HEK293 (cell line): Measurements from ENCODE around the gene RHEX.

Experiments
- CTCF ChIA-PET: fragments of 350-600 bp; formaldehyde crosslinking; extraction: SDS; loops from one replicate; lab custom pipeline; 2021; ENCODE audit warnings: antibody characterized with exemption; lab: Yijun Ruan, JAX
- POLR2A ChIA-PET: fragments of 300-600 bp; formaldehyde crosslinking; extraction: SDS; loops from one replicate; lab custom pipeline; 2020; ENCODE audit warnings: antibody characterized with exemption, inconsistent platforms; lab: Yijun Ruan, JAX
- H3K27ac ChIP-seq: fragments of 200-500 bp; sonication (Bioruptor generic); 2 replicates; pipeline ENCODE4 v1.5.1; 2014; ENCODE audit warnings: low read depth, low read length, control low read depth, inconsistent platforms; ENCODE audit errors: extremely low read depth
- H3K36me3 ChIP-seq, 2 experiments: fragments of 200-500 bp in 1 of 2; sonication (Bioruptor generic) in 1 of 2; 1 replicate in 1 of 2; 2 replicates in 1 of 2; pipeline ENCODE4 v1.5.1; 2014 to 2017; ENCODE audit warnings: inconsistent platforms in 2 of 2, low read length in 2 of 2; ENCODE audit not compliant: control insufficient read depth in 2 of 2, insufficient read depth in 1 of 2
- H3K4me1 ChIP-seq: fragments of 200-500 bp; sonication (Bioruptor generic); 2 replicates; pipeline ENCODE4 v1.5.1; 2014; ENCODE audit warnings: mild to moderate bottlenecking, low read length, inconsistent platforms; ENCODE audit not compliant: control insufficient read depth, insufficient read depth
- H3K4me3 ChIP-seq: 2 replicates; pipeline ENCODE4 v1.5.1; 2011; ENCODE audit warnings: low read depth, mild to moderate bottlenecking, control low read depth, low read length, moderate library complexity
- H3K9me3 ChIP-seq: fragments of 200-500 bp; sonication (Bioruptor generic); 2 replicates; pipeline ENCODE4 v1.5.1; 2014; ENCODE audit warnings: low read depth, low read length, inconsistent platforms; ENCODE audit not compliant: control insufficient read depth, insufficient read depth
- AEBP2 ChIP-seq: fragments of 450-650 bp; formaldehyde crosslinking; IDR thresholded peaks from 2 replicates; pipeline ENCODE4 v1.5.1; 2016; ENCODE audit warnings: missing biosample characterization, missing genetic modification characterization, borderline replicate concordance
- BCL11B ChIP-seq: fragments of 450-650 bp; formaldehyde crosslinking; IDR thresholded peaks from 2 replicates; pipeline ENCODE4 v1.5.1; 2016; ENCODE audit warnings: low read depth, missing biosample characterization, missing genetic modification characterization
- KLF1 ChIP-seq: fragments of 450-650 bp; formaldehyde crosslinking; IDR thresholded peaks from 2 replicates; pipeline ENCODE4 v1.5.1; 2016; ENCODE audit warnings: missing biosample characterization, missing genetic modification characterization
- PRDM1 ChIP-seq: fragments of 450-650 bp; formaldehyde crosslinking; IDR thresholded peaks from 2 replicates; pipeline ENCODE4; 2016; ENCODE audit warnings: missing biosample characterization, missing genetic modification characterization
- RBAK ChIP-seq: fragments of 450-650 bp; formaldehyde crosslinking; IDR thresholded peaks from 2 replicates; pipeline ENCODE4 v1.5.1; 2016; ENCODE audit warnings: missing biosample characterization, missing genetic modification characterization
- SCRT2 ChIP-seq: fragments of 450-650 bp; formaldehyde crosslinking; IDR thresholded peaks from 2 replicates; pipeline ENCODE4 v1.5.1; 2016; ENCODE audit warnings: missing biosample characterization, missing genetic modification characterization
- SETDB1 ChIP-seq: IDR thresholded peaks from one replicate; pipeline ENCODE4 v1.6.1; 2017; ENCODE audit warnings: mild to moderate bottlenecking, low read length, moderate library complexity, mixed read lengths; ENCODE audit not compliant: insufficient read length
- ZBTB21 ChIP-seq: fragments of 450-650 bp; formaldehyde crosslinking; IDR thresholded peaks from 2 replicates; pipeline ENCODE4 v1.5.1; 2017; ENCODE audit warnings: missing biosample characterization, missing genetic modification characterization
- ZBTB48 ChIP-seq: fragments of 450-650 bp; formaldehyde crosslinking; IDR thresholded peaks from 2 replicates; pipeline ENCODE4 v1.5.1; 2016; ENCODE audit warnings: missing biosample characterization, missing genetic modification characterization
- ZEB2 ChIP-seq: fragments of 450-650 bp; formaldehyde crosslinking; IDR thresholded peaks from 2 replicates; pipeline ENCODE4 v1.5.1; 2016; ENCODE audit warnings: missing biosample characterization, missing genetic modification characterization
- ZFHX2 ChIP-seq: fragments of 450-650 bp; formaldehyde crosslinking; conservative IDR thresholded peaks from 2 replicates; pipeline ENCODE4 v1.5.1; 2016; ENCODE audit warnings: missing biosample characterization, missing genetic modification characterization
- ZFP37 ChIP-seq: fragments of 450-650 bp; formaldehyde crosslinking; IDR thresholded peaks from 2 replicates; pipeline ENCODE4 v1.5.1; 2016; ENCODE audit warnings: missing biosample characterization, missing genetic modification characterization
- ZNF184 ChIP-seq: fragments of 450-650 bp; IDR thresholded peaks from 2 replicates; pipeline ENCODE4 v1.5.1; 2018; ENCODE audit warnings: missing biosample characterization, mild to moderate bottlenecking, missing genetic modification characterization
- ZNF211 ChIP-seq: fragments of 450-650 bp; formaldehyde crosslinking; IDR thresholded peaks from 2 replicates; pipeline ENCODE4 v1.5.1; 2016; ENCODE audit warnings: low read depth, missing biosample characterization, missing genetic modification characterization
- ZNF26 ChIP-seq: fragments of 450-650 bp; formaldehyde crosslinking; IDR thresholded peaks from 2 replicates; pipeline ENCODE4 v1.5.1; 2016; ENCODE audit warnings: missing biosample characterization, missing genetic modification characterization
- ZNF350 ChIP-seq: fragments of 450-650 bp; formaldehyde crosslinking; IDR thresholded peaks from 2 replicates; pipeline ENCODE4 v1.5.0; 2017; ENCODE audit warnings: missing biosample characterization, mild to moderate bottlenecking, missing genetic modification characterization
- ZNF354C ChIP-seq: fragments of 450-650 bp; formaldehyde crosslinking; IDR thresholded peaks from 2 replicates; pipeline ENCODE4 v1.5.1; 2016; ENCODE audit warnings: missing biosample characterization, missing genetic modification characterization, low read depth, borderline replicate concordance
- ZNF514 ChIP-seq: fragments of 450-650 bp; formaldehyde crosslinking; IDR thresholded peaks from 2 replicates; pipeline ENCODE4 v1.5.1; 2016; ENCODE audit warnings: missing biosample characterization, missing genetic modification characterization
- ZNF561 ChIP-seq: fragments of 450-650 bp; IDR thresholded peaks from 2 replicates; pipeline ENCODE4 v1.5.1; 2018; ENCODE audit warnings: missing biosample characterization, missing genetic modification characterization, borderline replicate concordance
- ZNF658 ChIP-seq: fragments of 450-650 bp; formaldehyde crosslinking; IDR thresholded peaks from 2 replicates; pipeline ENCODE4; 2016; ENCODE audit warnings: missing biosample characterization, missing genetic modification characterization
- ZNF843 ChIP-seq: fragments of 450-650 bp; formaldehyde crosslinking; IDR thresholded peaks from 2 replicates; pipeline ENCODE4 v1.5.1; 2016; ENCODE audit warnings: missing biosample characterization, missing genetic modification characterization
- ZXDB ChIP-seq: fragments of 450-650 bp; formaldehyde crosslinking; IDR thresholded peaks from 2 replicates; pipeline ENCODE4 v1.5.1; 2016; ENCODE audit warnings: missing biosample characterization, missing genetic modification characterization

Gene RHEX

DNA sequence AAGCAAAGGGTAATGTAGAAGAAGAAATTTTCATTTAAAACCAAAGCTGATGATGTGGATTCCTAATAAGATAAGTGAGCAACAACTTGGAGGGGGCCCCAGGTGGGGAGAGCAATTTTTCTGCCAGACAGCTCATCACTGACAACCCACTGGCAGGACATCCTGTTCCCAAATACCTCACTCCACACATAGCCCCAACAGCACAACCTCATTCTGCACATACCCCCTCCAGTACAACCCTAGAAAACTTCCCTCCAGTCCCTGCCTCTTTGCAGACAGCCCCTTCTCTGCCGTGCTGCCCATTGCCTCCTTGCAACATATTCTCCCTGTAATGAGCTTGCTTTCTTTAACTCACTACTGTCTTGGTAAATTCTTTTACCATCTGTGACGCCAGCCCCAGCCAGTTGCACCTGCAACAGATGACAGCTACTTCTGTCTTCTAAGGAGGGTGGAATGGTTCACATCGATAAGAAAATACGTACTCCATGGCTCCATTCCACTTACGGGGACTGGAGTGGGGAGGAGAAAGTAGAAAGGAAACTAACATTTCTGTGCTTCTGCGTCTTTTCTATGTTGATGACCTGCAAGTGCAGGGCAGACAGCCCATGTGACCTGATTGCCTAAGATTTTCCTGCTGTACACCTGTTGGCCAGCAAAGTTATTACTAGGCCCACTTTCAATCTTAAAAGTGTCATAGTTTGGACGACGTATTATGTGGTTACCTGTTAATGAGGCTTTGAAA lies 14.7 kb downstream of the RHEX start:
- no peak overlapping the region for H3K4me3 ChIP-seq
- no peak overlapping the region for H3K27ac ChIP-seq
- no peaks in the 10 kb centered on the region for H3K9me3 ChIP-seq
- no peaks in the 10 kb centered on the region for H3K36me3 ChIP-seq
- CTCF ChIA-PET = interaction anchor here (0.7 kb wide), 1 partner anchor 11 kb away, joined by 3 read pairs; no protein-coding TSS in a partner anchor
- TF ChIP-seq ZBTB48 (tag by site-specific recombination) (peak; percentile 45; the same call in 1 of the 2 replicates), ZNF561 (tag by site-specific recombination) (no peak), AEBP2 (no peak), SCRT2 (peak; percentile 88), ZFHX2 (tag by site-specific recombination) (no peak), ZFP37 (no peak), SETDB1 (no peak), ZNF843 (tag by site-specific recombination) (no peak)
- POLR2A ChIA-PET = no interaction called here
- H3K4me1 ChIP-seq = no peaks in the 10 kb centered on the region

DNA sequence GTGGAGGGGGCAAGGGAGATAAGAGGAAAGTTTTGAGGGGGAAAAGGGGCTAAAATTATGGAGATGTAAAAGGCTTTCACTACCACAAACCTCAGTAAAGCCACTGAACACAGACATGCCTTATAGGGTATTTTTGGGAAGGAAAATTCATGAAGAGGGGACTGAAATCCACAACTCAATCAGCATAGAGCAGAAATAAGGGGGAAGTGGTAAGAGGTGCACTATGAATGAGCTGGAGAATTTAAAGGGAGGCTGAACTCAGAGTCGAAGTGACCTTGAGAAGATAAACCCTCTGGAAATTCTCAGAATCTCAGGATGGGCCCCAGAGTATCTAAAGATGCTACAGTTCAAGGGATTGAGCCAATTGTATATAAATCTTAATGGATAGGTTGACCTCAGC lies 15.3 kb downstream of the RHEX start:
- no peaks in the 10 kb centered on the region for H3K4me1 ChIP-seq
- no peaks in the 10 kb centered on the region for H3K36me3 ChIP-seq
- H3K4me3 ChIP-seq = no peak overlapping the region
- H3K9me3 ChIP-seq = no peaks in the 10 kb centered on the region
- POLR2A ChIA-PET = no interaction called here
- H3K27ac ChIP-seq = no peak overlapping the region
- TF ChIP-seq ZXDB (tag by site-specific recombination) (no peak), ZNF184 (tag by site-specific recombination) (no peak), ZNF350 (tag by site-specific recombination) (no peak), RBAK (tag by site-specific recombination) (no peak), BCL11B (tag by site-specific recombination) (no peak), ZEB2 (tag by site-specific recombination) (no peak), ZNF354C (tag by site-specific recombination) (no peak), ZNF211 (tag by site-specific recombination) (no peak), KLF1 (tag by site-specific recombination) (no peak), ZNF514 (tag by site-specific recombination) (no peak), ZBTB21 (tag by site-specific recombination) (no peak)
- TF ChIP-seq, all 188 proteins: peak for 0
- CTCF ChIA-PET = no interaction called here

DNA sequence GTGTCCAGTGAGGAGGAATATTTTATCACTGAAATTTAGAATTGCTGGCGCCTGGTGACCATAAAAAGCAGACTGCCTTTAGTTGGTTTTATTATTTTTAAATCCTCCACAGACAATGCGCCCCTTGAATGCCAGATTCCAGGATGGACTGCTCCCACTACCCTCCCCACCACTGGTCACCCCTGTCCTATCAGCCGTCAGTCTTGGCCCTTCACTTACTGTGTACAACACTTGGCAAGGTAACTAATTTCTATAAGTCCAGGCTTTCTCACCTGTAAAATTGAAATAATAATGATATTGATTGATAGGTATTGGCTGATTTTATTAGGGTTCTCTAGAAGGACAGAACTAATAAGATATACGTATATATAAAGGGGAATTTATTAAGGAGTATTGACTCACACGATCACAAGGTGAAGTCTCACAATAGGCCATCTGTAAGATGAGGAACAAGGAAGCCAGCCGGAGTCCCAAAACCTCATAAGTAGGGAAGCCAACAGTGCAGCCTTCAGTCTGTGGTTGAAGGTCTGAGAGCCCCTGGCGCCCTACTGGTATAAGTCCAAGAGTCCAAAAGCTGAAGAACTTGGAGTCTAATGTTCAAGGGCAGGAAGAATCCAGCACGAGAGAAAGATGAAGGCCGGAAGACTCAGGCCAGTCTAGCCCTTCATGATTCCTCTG lies 17.8 kb downstream of the RHEX start:
- Histone ChIP-seq H3K36me3 (no peaks in the 10 kb centered on the region), H3K27ac (no peak overlapping the region), H3K4me3 (no peak overlapping the region), H3K4me1 (no peaks in the 10 kb centered on the region), H3K9me3 (no peaks in the 10 kb centered on the region)
- POLR2A ChIA-PET = no interaction called here
- no peak for TF ChIP-seq PRDM1 (tag by site-specific recombination)
- no peak for TF ChIP-seq ZNF26 (tag by site-specific recombination)
- no peak for TF ChIP-seq ZNF658 (tag by site-specific recombination)
- no peak for TF ChIP-seq ZNF514 (tag by site-specific recombination)
- CTCF ChIA-PET = interaction anchor here (0.6 to 1.0 kb wide), 2 partner anchors 36 to 77 kb away, joined by 3 to 4 read pairs; no protein-coding TSS in a partner anchor
